ENCODE data around the gene VPS8. TPM values are rescaled to one million over a fixed set of nuclear protein-coding genes. Genes with fewer than 3 reads are reported as not detected.

The VPS8 gene
- total RNA-seq, 3 donors from 2014 or later, result 52.2 to 86.3 (median 61.9) TPM

DNA sequence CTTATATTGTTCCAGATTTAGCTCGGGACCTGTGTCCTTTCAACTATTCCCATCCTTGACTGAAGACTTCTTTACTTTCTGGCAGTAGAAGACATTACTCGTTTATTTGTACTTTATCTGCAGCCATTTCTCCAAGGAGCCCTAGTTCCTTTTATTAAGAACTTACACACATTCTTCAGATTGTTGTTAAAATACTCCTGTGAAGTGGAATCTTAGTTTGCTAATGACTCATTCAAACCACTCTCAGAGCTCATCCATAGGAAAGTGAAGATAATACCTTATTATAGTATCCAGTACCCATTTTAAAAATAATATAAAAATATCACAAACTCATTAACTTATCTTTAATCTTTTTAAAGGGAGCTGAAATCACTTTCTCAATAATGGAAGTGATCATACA lies 277.4 kb downstream of the VPS8 start:
- no peaks in the 10 kb centered on the region for H3K27me3 ChIP-seq
- TF ChIP-seq, protein P1, sequence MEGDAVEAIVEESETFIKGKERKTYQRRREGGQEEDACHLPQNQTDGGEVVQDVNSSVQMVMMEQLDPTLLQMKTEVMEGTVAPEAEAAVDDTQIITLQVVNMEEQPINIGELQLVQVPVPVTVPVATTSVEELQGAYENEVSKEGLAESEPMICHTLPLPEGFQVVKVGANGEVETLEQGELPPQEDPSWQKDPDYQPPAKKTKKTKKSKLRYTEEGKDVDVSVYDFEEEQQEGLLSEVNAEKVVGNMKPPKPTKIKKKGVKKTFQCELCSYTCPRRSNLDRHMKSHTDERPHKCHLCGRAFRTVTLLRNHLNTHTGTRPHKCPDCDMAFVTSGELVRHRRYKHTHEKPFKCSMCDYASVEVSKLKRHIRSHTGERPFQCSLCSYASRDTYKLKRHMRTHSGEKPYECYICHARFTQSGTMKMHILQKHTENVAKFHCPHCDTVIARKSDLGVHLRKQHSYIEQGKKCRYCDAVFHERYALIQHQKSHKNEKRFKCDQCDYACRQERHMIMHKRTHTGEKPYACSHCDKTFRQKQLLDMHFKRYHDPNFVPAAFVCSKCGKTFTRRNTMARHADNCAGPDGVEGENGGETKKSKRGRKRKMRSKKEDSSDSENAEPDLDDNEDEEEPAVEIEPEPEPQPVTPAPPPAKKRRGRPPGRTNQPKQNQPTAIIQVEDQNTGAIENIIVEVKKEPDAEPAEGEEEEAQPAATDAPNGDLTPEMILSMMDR (IDR thresholded peaks at IDR 0.05), result no peak
- TF ChIP-seq POLR2AphosphoS5 (IDR thresholded peaks at IDR 0.05) (no peak), POLR2A (IDR thresholded peaks at IDR 0.05) (no peak)
- no peaks in the 10 kb centered on the region for H3K4me1 ChIP-seq
- intact Hi-C loops (cut with DNase I; ENCODE audit: low total_unique reads), result loop anchor here (5.0 kb wide), 1 partner anchor 388 kb away; no protein-coding TSS in a partner anchor
- no peaks in the 10 kb centered on the region for H3K9me3 ChIP-seq
- no peak overlapping the region for H3K4me3 ChIP-seq
- no peaks in the 10 kb centered on the region for H3K36me3 ChIP-seq
- no peak overlapping the region for H3K27ac ChIP-seq
- DNase-seq (ENCODE audit: low spot score in 2 of 2), result no peak

DNA sequence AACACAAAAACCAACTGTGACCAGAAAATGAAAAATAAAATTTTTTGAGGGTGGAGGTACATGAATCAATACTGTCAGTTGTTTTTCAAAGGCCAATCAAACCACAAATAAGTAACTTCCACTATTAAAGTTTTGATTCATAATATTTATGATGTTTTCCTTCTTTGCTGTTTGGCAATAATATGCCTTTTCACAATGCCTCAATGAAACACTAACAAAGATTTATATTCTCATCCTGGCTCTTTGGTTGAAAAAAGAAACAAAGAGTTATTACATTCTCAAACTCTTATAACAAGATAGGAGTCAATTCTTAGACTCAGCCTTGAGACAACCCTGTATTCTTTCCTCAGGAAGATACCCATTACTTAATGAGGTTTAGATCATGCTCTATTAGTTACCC lies 277.8 kb downstream of the VPS8 start:
- DNase-seq (ENCODE audit: low spot score in 2 of 2), result no peak
- Histone ChIP-seq H3K27me3 (no peaks in the 10 kb centered on the region), H3K4me1 (no peaks in the 10 kb centered on the region), H3K4me3 (no peak overlapping the region), H3K36me3 (no peaks in the 10 kb centered on the region), H3K9me3 (no peaks in the 10 kb centered on the region), H3K27ac (no peak overlapping the region)
- TF ChIP-seq, protein P1 (IDR thresholded peaks at IDR 0.05), result no peak
- TF ChIP-seq POLR2A (IDR thresholded peaks at IDR 0.05) (no peak), POLR2AphosphoS5 (IDR thresholded peaks at IDR 0.05) (no peak)
- intact Hi-C loops (cut with DNase I; ENCODE audit: low total_unique reads), result loop anchor here (5.0 kb wide), 1 partner anchor 388 kb away; no protein-coding TSS in a partner anchor

DNA sequence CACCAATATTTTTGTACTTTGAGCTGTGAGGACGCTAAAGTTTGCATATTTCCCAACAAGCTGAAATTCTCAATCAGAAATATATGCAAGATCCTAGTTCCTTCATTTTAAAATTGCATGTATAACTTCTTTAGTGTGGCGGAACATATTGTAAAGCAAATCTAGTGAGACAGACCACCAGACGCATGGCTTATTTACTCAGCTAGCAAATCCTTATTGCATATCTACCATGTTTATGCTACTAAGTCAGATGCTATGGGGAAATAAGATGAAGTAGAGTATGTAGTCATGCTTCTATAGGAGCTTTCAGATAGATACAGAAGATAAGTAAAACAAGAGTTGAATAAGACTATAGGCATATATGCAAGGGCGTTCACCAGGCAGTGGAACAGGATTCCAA lies 278.8 kb downstream of the VPS8 start:
- TF ChIP-seq POLR2AphosphoS5 (IDR thresholded peaks at IDR 0.05) (no peak), POLR2A (IDR thresholded peaks at IDR 0.05) (no peak)
- TF ChIP-seq, protein P1 (IDR thresholded peaks at IDR 0.05), result no peak
- no peaks in the 10 kb centered on the region for H3K9me3 ChIP-seq
- no peaks in the 10 kb centered on the region for H3K4me1 ChIP-seq
- no peak for DNase-seq (ENCODE audit: low spot score in 2 of 2)
- H3K27me3 ChIP-seq, result no peaks in the 10 kb centered on the region
- no peak overlapping the region for H3K4me3 ChIP-seq
- H3K36me3 ChIP-seq, result no peaks in the 10 kb centered on the region
- intact Hi-C loops (cut with DNase I; ENCODE audit: low total_unique reads), result no loop called here
- H3K27ac ChIP-seq, result no peak overlapping the region

DNA sequence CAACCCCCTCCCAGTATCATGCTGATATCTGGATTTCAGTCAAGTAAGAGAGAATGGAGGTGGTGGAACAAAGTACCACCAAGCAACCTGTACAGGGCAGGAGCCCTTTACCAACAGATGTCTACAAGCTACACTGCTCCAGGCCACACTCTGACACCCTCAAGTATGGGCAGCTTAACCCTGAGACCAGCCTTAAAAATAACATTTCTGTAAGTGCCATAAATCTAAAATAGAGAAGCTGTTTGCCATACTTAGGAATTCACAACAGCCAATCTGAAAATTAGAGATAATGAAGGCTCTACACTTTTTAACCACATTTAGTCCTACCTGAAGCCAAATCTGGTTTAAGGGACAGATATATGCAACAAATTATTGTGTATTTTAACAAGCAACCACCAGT lies 281.1 kb downstream of the VPS8 start:
- no peak overlapping the region for H3K27ac ChIP-seq
- intact Hi-C loops (cut with DNase I; ENCODE audit: low total_unique reads), result no loop called here

DNA sequence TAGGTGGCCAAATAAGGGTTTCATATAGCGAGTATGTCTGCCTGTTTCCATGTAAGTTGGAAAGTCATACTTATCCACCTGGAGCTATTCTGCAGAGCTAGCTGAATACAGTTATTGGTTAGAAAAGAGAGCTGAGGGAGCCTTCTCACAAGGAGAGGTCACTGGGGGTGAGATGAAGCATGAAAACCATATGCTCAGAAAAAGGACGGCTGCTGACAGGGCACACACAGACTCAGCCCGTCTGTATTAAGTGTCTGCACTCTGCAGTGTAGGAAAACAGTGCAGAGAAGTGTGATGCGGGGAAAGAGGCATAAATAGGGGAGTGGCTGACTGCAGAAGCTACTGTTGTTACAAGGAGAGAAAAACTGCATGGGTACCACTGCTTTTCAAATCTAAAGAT lies 282.7 kb downstream of the VPS8 start:
- H3K27ac ChIP-seq, result no peak overlapping the region
- no peak for TF ChIP-seq POLR2A (IDR thresholded peaks at IDR 0.05)
- H3K4me1 ChIP-seq, result no peaks in the 10 kb centered on the region
- H3K36me3 ChIP-seq, result no peaks in the 10 kb centered on the region
- intact Hi-C loops (cut with DNase I; ENCODE audit: low total_unique reads), result no loop called here
- DNase-seq (ENCODE audit: low spot score in 2 of 2), result no peak
- no peaks in the 10 kb centered on the region for H3K9me3 ChIP-seq
- no peaks in the 10 kb centered on the region for H3K27me3 ChIP-seq
- H3K4me3 ChIP-seq, result no peak overlapping the region

More for the DNA sequence above, 281.1 kb downstream of the VPS8 start:
- H3K4me1 ChIP-seq, result no peaks in the 10 kb centered on the region
- no peak for DNase-seq (ENCODE audit: low spot score in 2 of 2)
- no peak for TF ChIP-seq POLR2AphosphoS5 (IDR thresholded peaks at IDR 0.05)
- no peak for TF ChIP-seq POLR2A (IDR thresholded peaks at IDR 0.05)
- TF ChIP-seq, protein P1 (IDR thresholded peaks at IDR 0.05), result no peak
- H3K27me3 ChIP-seq, result no peaks in the 10 kb centered on the region
- no peaks in the 10 kb centered on the region for H3K36me3 ChIP-seq
- no peak overlapping the region for H3K4me3 ChIP-seq
- H3K9me3 ChIP-seq, result no peaks in the 10 kb centered on the region

Other genes with a start within 250 kb of the VPS8 start
- gene MAGEF1, start 100.1 kb upstream of the VPS8 start, total RNA-seq, result 10 to 100 TPM; 16.5 to 40.4 (median 38.3) TPM

Data from breast epithelium (tissue), 4 donors.